Fibroblast of lung (primary cell): ENCODE data around the gene SHISAL1. TPM values are rescaled to one million over a fixed set of nuclear protein-coding genes. Genes with fewer than 3 reads are reported as not detected.

Experiments
- DNase-seq, 2 donors: peaks; one replicate each; pipeline versions ENCODE4 v3.0.0 to v3.0.0-alpha.2; 2010; ENCODE audit warnings: low read depth in 2 of 2
- H2AFZ ChIP-seq: 2 replicates; pipeline ENCODE4 v1.5.1; 2012; ENCODE audit warnings: low read length, control low read depth, inconsistent platforms
- H3K27ac ChIP-seq: 2 replicates; pipeline ENCODE4 v1.5.1; 2011; ENCODE audit warnings: low read length, control low read depth; ENCODE audit not compliant: insufficient read depth
- H3K27me3 ChIP-seq: 2 replicates; pipeline ENCODE4 v1.5.1; 2011; ENCODE audit warnings: mild to moderate bottlenecking, low read length; ENCODE audit not compliant: control insufficient read depth, insufficient read depth
- H3K36me3 ChIP-seq: 2 replicates; pipeline ENCODE4 v1.5.1; 2011; ENCODE audit warnings: low read length; ENCODE audit not compliant: control insufficient read depth, insufficient read depth
- H3K4me1 ChIP-seq: 2 replicates; pipeline ENCODE4 v1.5.1; 2011; ENCODE audit warnings: low read length; ENCODE audit not compliant: control insufficient read depth, insufficient read depth; ENCODE audit errors: extremely low read depth
- H3K4me2 ChIP-seq: 2 replicates; pipeline ENCODE4 v1.5.1; 2011; ENCODE audit warnings: low read length, control low read depth; ENCODE audit not compliant: insufficient read depth; ENCODE audit errors: extremely low read depth
- H3K4me3 ChIP-seq, 4 experiments: fragments of 200-600 bp in 1 of 4; sonication (generic) in 1 of 4; replicated peaks in 1 of 4; 2 replicates each; pipeline ENCODE4 v1.5.1; 2011 to 2016; ENCODE audit warnings: low read length in 4 of 4, low read depth in 3 of 4, mild to moderate bottlenecking in 3 of 4, control low read depth in 2 of 4, inconsistent platforms in 1 of 4, mixed read lengths in 1 of 4; ENCODE audit not compliant: insufficient read depth in 1 of 4; ENCODE audit errors: control extremely low read depth in 1 of 4
- H3K79me2 ChIP-seq: 2 replicates; pipeline ENCODE4 v1.5.1; 2012; ENCODE audit warnings: mild to moderate bottlenecking, low read length, inconsistent platforms; ENCODE audit not compliant: control insufficient read depth, insufficient read depth
- H3K9ac ChIP-seq: 2 replicates; pipeline ENCODE4 v1.5.1; 2011; ENCODE audit warnings: mild to moderate bottlenecking, low read length, control low read depth; ENCODE audit not compliant: insufficient read depth
- H3K9me3 ChIP-seq: 2 replicates; pipeline ENCODE4 v1.5.1; 2012; ENCODE audit warnings: low read depth, low read length; ENCODE audit not compliant: control insufficient read depth, insufficient read depth
- H4K20me1 ChIP-seq: 2 replicates; pipeline ENCODE4 v1.5.1; 2011; ENCODE audit warnings: low read length; ENCODE audit not compliant: control insufficient read depth, insufficient read depth; ENCODE audit errors: extremely low read depth
- CTCF ChIP-seq, 2 donors: IDR thresholded peaks in 1 of 2; conservative IDR thresholded peaks in 1 of 2; 1 replicate in 1 of 2; 2 replicates in 1 of 2; pipeline ENCODE4 v1.5.1; 2011 to 2012; ENCODE audit warnings: low read length in 2 of 2, control low read depth in 1 of 2, inconsistent platforms in 1 of 2, low read depth in 1 of 2, mild to moderate bottlenecking in 1 of 2
- EZH2 ChIP-seq: IDR thresholded peaks from 2 replicates; pipeline ENCODE4 v1.5.1; 2012; ENCODE audit warnings: low read length, control low read depth, mild to moderate bottlenecking; ENCODE audit errors: missing control alignments
- polyA plus RNA-seq, 2 donors: library from polyadenylated mRNA; depleted of rRNA in 1 of 2; stranded (reverse) in 1 of 2; unstranded in 1 of 2; fragments of >200 nt; gene quantifications; 2 replicates each; pipeline ENCODE4 v1.2.1, GENCODE V29; 2011 to 2012; ENCODE audit warnings: missing spikeins in 1 of 2
- total RNA-seq: library from RNA; depleted of rRNA; stranded (reverse); fragments of >200 nt; gene quantifications from 2 replicates; pipeline ENCODE4 v1.2.1, GENCODE V29; 2014

The SHISAL1 gene
- total and polyA plus RNA-seq, 2 donors (not counting 1 experiment from before 2014, with no cell fraction given) = 0.73 to 3.5 TPM

- no peak overlapping the region for H3K27ac ChIP-seq
- H3K9ac ChIP-seq = no peak overlapping the region
- no peaks in the 10 kb centered on the region for H4K20me1 ChIP-seq
- no peaks in the 10 kb centered on the region for H3K9me3 ChIP-seq
- no peak for DNase-seq
- TF ChIP-seq EZH2 = no peak
- no peak for TF ChIP-seq CTCF (conservative IDR thresholded peaks at IDR 0.05 in 1 of 2, IDR thresholded peaks at IDR 0.05 in 1 of 2; ENCODE audit: low read depth in 1 of 2, low read length in 2 of 2)
- H3K4me3 ChIP-seq = no peak overlapping the region
- H3K4me1 ChIP-seq = no peaks in the 10 kb centered on the region
- H3K27me3 ChIP-seq = peaks cover 4% of the 10 kb centered on the region
- H3K36me3 ChIP-seq = no peaks in the 10 kb centered on the region
- no peak overlapping the region for H2AFZ ChIP-seq
- H3K4me2 ChIP-seq = no peak overlapping the region
- no peaks in the 10 kb centered on the region for H3K79me2 ChIP-seq
Measured at GRCh38 chr22:44209343-44209742, 103.4 kb downstream of the SHISAL1 start.

- no peaks in the 10 kb centered on the region for H3K79me2 ChIP-seq
- no peak for TF ChIP-seq CTCF (conservative IDR thresholded peaks at IDR 0.05 in 1 of 2, IDR thresholded peaks at IDR 0.05 in 1 of 2; ENCODE audit: low read depth in 1 of 2, low read length in 2 of 2)
- no peak for TF ChIP-seq EZH2
- no peaks in the 10 kb centered on the region for H3K9me3 ChIP-seq
- H3K27me3 ChIP-seq = peaks cover 4% of the 10 kb centered on the region
- no peaks in the 10 kb centered on the region for H3K4me1 ChIP-seq
- no peaks in the 10 kb centered on the region for H4K20me1 ChIP-seq
- no peak for DNase-seq
- no peak overlapping the region for H3K4me2 ChIP-seq
- H3K36me3 ChIP-seq = no peaks in the 10 kb centered on the region
- no peak overlapping the region for H2AFZ ChIP-seq
- H3K27ac ChIP-seq = no peak overlapping the region
- no peak overlapping the region for H3K9ac ChIP-seq
- H3K4me3 ChIP-seq = no peak overlapping the region
Measured at GRCh38 chr22:44207981-44208317, 104.8 kb downstream of the SHISAL1 start.

- Histone ChIP-seq H3K4me1 (no peaks in the 10 kb centered on the region), H3K9me3 (no peaks in the 10 kb centered on the region), H3K27ac (no peak overlapping the region), H2AFZ (no peak overlapping the region), H3K27me3 (peaks cover 4% of the 10 kb centered on the region), H4K20me1 (no peaks in the 10 kb centered on the region), H3K79me2 (no peaks in the 10 kb centered on the region), H3K4me3 (no peak overlapping the region), H3K36me3 (no peaks in the 10 kb centered on the region), H3K9ac (no peak overlapping the region), H3K4me2 (no peak overlapping the region)
- DNase-seq = no peak
- no peak for TF ChIP-seq EZH2
- TF ChIP-seq CTCF (conservative IDR thresholded peaks at IDR 0.05 in 1 of 2, IDR thresholded peaks at IDR 0.05 in 1 of 2; ENCODE audit: low read depth in 1 of 2, low read length in 2 of 2) = no peak
Measured at GRCh38 chr22:44207173-44207980, 105.4 kb downstream of the SHISAL1 start.
